Measurements from ENCODE around the gene SFXN5. TPM values are rescaled to one million over a fixed set of nuclear protein-coding genes. Genes with fewer than 3 reads are reported as not detected.

SFXN5 gene
- polyA plus RNA-seq, 3 donors = 5.9 to 28.6 (median 9.5) TPM

- Histone ChIP-seq H4K20me1 (ENCODE audit: insufficient read depth, low read length) (peaks cover 65% of the 10 kb centered on the region), H3K27ac (ENCODE audit: low read depth in 1 of 2, low read length in 2 of 2) (no peak overlapping the region), H2AFZ (ENCODE audit: insufficient read depth, low read depth, low read length, poor library complexity, severe bottlenecking) (no peak overlapping the region), H3K79me2 (ENCODE audit: insufficient read depth, low read length) (peaks cover 70% of the 10 kb centered on the region), H3K4me3 (replicated peaks in 1 of 3; ENCODE audit: low read depth in 2 of 3, low read length in 3 of 3) (no peak overlapping the region), H3K27me3 (ENCODE audit: control insufficient read depth in 2 of 2, insufficient read depth in 2 of 2, low read length in 2 of 2) (no peaks in the 10 kb centered on the region), H3K9me3 (replicated peaks in 1 of 2; ENCODE audit: control insufficient read depth in 1 of 2, insufficient read depth in 1 of 2, low read length in 2 of 2) (peaks cover 14 to 16% of the 10 kb centered on the region in 2 donors), H3K9ac (ENCODE audit: insufficient read depth, low read length, poor library complexity, severe bottlenecking) (no peak overlapping the region), H3K4me2 (replicated peaks; ENCODE audit: extremely low read depth, low read length, poor library complexity, severe bottlenecking) (no peak overlapping the region), H3K36me3 (replicated peaks in 1 of 2; ENCODE audit: control insufficient read depth in 1 of 2, insufficient read depth in 2 of 2, low read length in 2 of 2) (peaks cover 35 to 71% of the 10 kb centered on the region in 2 donors), H3K4me1 (ENCODE audit: control insufficient read depth in 1 of 2, insufficient read depth in 2 of 2, low read length in 2 of 2) (peaks cover 0 to 4% of the 10 kb centered on the region in 2 donors)
- intact Hi-C loops (cut with micrococcal nuclease) = no loop called here
- 97% methylated on average over 5 of the region's 6 CpGs for WGBS (ENCODE audit: insufficient coverage)
- no peak for TF ChIP-seq CTCF (IDR thresholded peaks at IDR 0.05)
- peak overlapping the region in 1 of 7 donors; percentile 38 for H3K27ac Mint-ChIP-seq
- H3K36me3 Mint-ChIP-seq = peaks cover 52 to 76% of the 10 kb centered on the region in 2 donors
- peaks cover 15% of the 10 kb centered on the region for H3K4me1 Mint-ChIP-seq
- no peak overlapping the region for H3K4me3 Mint-ChIP-seq
- H3K9me3 Mint-ChIP-seq = peaks cover 12 to 26% (median 19%) of the 10 kb centered on the region in 7 donors
- DNase-seq = no peak
- H3K27me3 Mint-ChIP-seq (ENCODE audit: low read depth in 3 of 3) = peaks cover 0 to 2% (median 0%) of the 10 kb centered on the region in 3 donors
Measured at GRCh38 chr2:73059106-73059505, 12.4 kb downstream of the SFXN5 start.

GRCh38 chr2:73054980-73055379 is 16.5 kb downstream of the SFXN5 start:
- Histone ChIP-seq H3K27me3 (ENCODE audit: control insufficient read depth in 2 of 2, insufficient read depth in 2 of 2, low read length in 2 of 2) (no peaks in the 10 kb centered on the region), H3K79me2 (ENCODE audit: insufficient read depth, low read length) (peaks cover 32% of the 10 kb centered on the region), H4K20me1 (ENCODE audit: insufficient read depth, low read length) (peaks cover 50% of the 10 kb centered on the region), H2AFZ (ENCODE audit: insufficient read depth, low read depth, low read length, poor library complexity, severe bottlenecking) (no peak overlapping the region), H3K4me2 (replicated peaks; ENCODE audit: extremely low read depth, low read length, poor library complexity, severe bottlenecking) (no peak overlapping the region), H3K9ac (ENCODE audit: insufficient read depth, low read length, poor library complexity, severe bottlenecking) (no peak overlapping the region), H3K4me3 (replicated peaks in 1 of 3; ENCODE audit: low read depth in 2 of 3, low read length in 3 of 3) (no peak overlapping the region), H3K27ac (ENCODE audit: low read depth in 1 of 2, low read length in 2 of 2) (no peak overlapping the region), H3K36me3 (replicated peaks in 1 of 2; ENCODE audit: control insufficient read depth in 1 of 2, insufficient read depth in 2 of 2, low read length in 2 of 2) (peaks cover 46 to 92% of the 10 kb centered on the region in 2 donors), H3K9me3 (replicated peaks in 1 of 2; ENCODE audit: control insufficient read depth in 1 of 2, insufficient read depth in 1 of 2, low read length in 2 of 2) (peaks cover 14 to 16% of the 10 kb centered on the region in 2 donors), H3K4me1 (ENCODE audit: control insufficient read depth in 1 of 2, insufficient read depth in 2 of 2, low read length in 2 of 2) (no peaks in the 10 kb centered on the region)
- H3K9me3 Mint-ChIP-seq = peaks cover 12 to 26% (median 19%) of the 10 kb centered on the region in 7 donors
- intact Hi-C loops (cut with micrococcal nuclease) = no loop called here
- peaks cover 56 to 87% of the 10 kb centered on the region in 2 donors for H3K36me3 Mint-ChIP-seq
- H3K27ac Mint-ChIP-seq = no peak overlapping the region
- no peak overlapping the region for H3K4me3 Mint-ChIP-seq
- TF ChIP-seq CTCF (IDR thresholded peaks at IDR 0.05) = no peak
- peaks cover 20% of the 10 kb centered on the region for H3K4me1 Mint-ChIP-seq
- 90% methylated on average over 4 of the region's 5 CpGs for WGBS (ENCODE audit: insufficient coverage)
- no peak for DNase-seq
- H3K27me3 Mint-ChIP-seq (ENCODE audit: low read depth in 3 of 3) = peaks cover 0 to under 1% (median 0%) of the 10 kb centered on the region in 3 donors
